Stimulated activated CD4-positive, alpha-beta T cell treated with anti-CD3 and anti-CD28 coated beads, Interleukin-15, amount 100 ng/mL, for 1 hour (primary cell): Measurements from ENCODE around the gene SPTB.
A peak's percentile ranks its signal among the peaks of the same experiment; 100 is the strongest.
"Not testable (repeated sequence)": the region's sequence is repeated elsewhere in the genome, so short reads cannot be mapped to it uniquely, and the experiment has no call there.

ENCODE experiments used
- DNase-seq, 2 donors: peaks; one replicate each; pipeline ENCODE4 v3.0.0-alpha.2; 2020; ENCODE audit warnings: low read depth in 1 of 2, low spot score in 1 of 2

The SPTB gene

GRCh38 chr14:64879635-64880220 is at the start of gene SPTB:
Gene SPTB, minus strand, starts transcription at chr14:64879907. Its CDS starts 56,813 bp downstream, at chr14:64823094.
- DNase-seq = peak; percentile 24 to 58

GRCh38 chr14:64929014-64929359 is 49.3 kb upstream of the SPTB start:
- no peak for DNase-seq

GRCh38 chr14:64928239-64929013 is 48.7 kb upstream of the SPTB start:
- no peak for DNase-seq

- DNase-seq = no peak
Observed at GRCh38 chr14:64927031-64927430, 47.3 kb upstream of the SPTB start.

GRCh38 chr14:64926398-64926995 is 46.8 kb upstream of the SPTB start:
- DNase-seq = no peak

- DNase-seq = no peak
Observed at GRCh38 chr14:64923015-64923414, 43.3 kb upstream of the SPTB start.

GRCh38 chr14:64920465-64920864 is 40.8 kb upstream of the SPTB start:
- DNase-seq = no peak

GRCh38 chr14:64919618-64920017 is 39.9 kb upstream of the SPTB start:
- no peak for DNase-seq

GRCh38 chr14:64919215-64919614 is 39.5 kb upstream of the SPTB start:
- no peak for DNase-seq

- DNase-seq = no peak
Observed at GRCh38 chr14:64918216-64918615, 38.5 kb upstream of the SPTB start.

GRCh38 chr14:64915797-64916196 is 36.1 kb upstream of the SPTB start:
- DNase-seq = no peak

GRCh38 chr14:64915029-64915424 is 35.3 kb upstream of the SPTB start:
- DNase-seq = no peak

GRCh38 chr14:64914237-64915028 is 34.7 kb upstream of the SPTB start, which contains the start of gene CHURC1:
Gene CHURC1, plus strand, starts transcription at chr14:64914455. Its CDS starts 41 bp downstream, at chr14:64914496.
- DNase-seq = peak; percentile 86 to 93

GRCh38 chr14:64913477-64913876 is 33.8 kb upstream of the SPTB start:
- not testable (repeated sequence) for DNase-seq

GRCh38 chr14:64912261-64912660 is 32.6 kb upstream of the SPTB start:
- DNase-seq = no peak

- DNase-seq = no peak
Observed at GRCh38 chr14:64910847-64911495, 31.3 kb upstream of the SPTB start.

GRCh38 chr14:64906022-64906421 is 26.3 kb upstream of the SPTB start:
- DNase-seq = no peak

- no peak for DNase-seq
Observed at GRCh38 chr14:64899958-64900357, 20.3 kb upstream of the SPTB start.

GRCh38 chr14:64891839-64892375 is 12.2 kb upstream of the SPTB start:
- no peak for DNase-seq

GRCh38 chr14:64891173-64891838 is 11.6 kb upstream of the SPTB start:
- DNase-seq = no peak
